HepG2 (cell line): Measurements from ENCODE around the gene FAM170B. TPM values are rescaled to one million over a fixed set of nuclear protein-coding genes. Genes with fewer than 3 reads are reported as not detected.

Source experiments
- ATAC-seq: fragments of 200-7000 bp; cut with Tn5 transposase; 3 replicates; pipeline ENCODE4 v1.9.1; 2020; ENCODE audit warnings: mild to moderate bottlenecking, moderate library complexity
- BruUV-seq: library from RNA; stranded (reverse); fragments of 400-500 nt; replicated peaks from 2 replicates; lab custom pipeline; 2021; lab: Mats Ljungman, UMichigan
- CTCF ChIA-PET: fragments of 300-600 bp; formaldehyde crosslinking; extraction: SDS; loops from one replicate; lab custom pipeline; 2021; ENCODE audit warnings: low total read pairs, inconsistent platforms, low intra/inter-chr PET ratio; lab: Yijun Ruan, JAX
- POLR2A ChIA-PET: fragments of 350-600 bp; sonication (Branson Sonifier 250); formaldehyde crosslinking; loops from one replicate; lab custom pipeline; 2020; ENCODE audit warnings: antibody characterized with exemption, inconsistent platforms; lab: Yijun Ruan, JAX
- DNase-seq: peaks from one replicate; pipeline ENCODE4 v3.0.0-alpha.2; 2015; ENCODE audit warnings: low spot score
- FAIRE-seq: peaks from 3 replicates; lab custom pipeline; 2011; peaks lifted over from hg19 to GRCh38; lab: Jason Lieb, UNC
- H2AFZ ChIP-seq: one replicate; pipeline ENCODE4 v1.6.1; 2011; ENCODE audit warnings: low read length, inconsistent platforms
- H3K27ac ChIP-seq: fragments of 300-600 bp; 3 replicates; pipeline ENCODE4 v1.8.0; 2011; ENCODE audit warnings: mixed run types, mild to moderate bottlenecking, mixed read lengths, low read length, inconsistent platforms; ENCODE audit not compliant: insufficient read depth; ENCODE audit errors: extremely low read length
- H3K27me3 ChIP-seq, 2 experiments: fragments of 200-600 bp in 1 of 2; 2 replicates in 1 of 2; 3 replicates in 1 of 2; pipeline versions ENCODE4 v1.6.0 to v1.8.0; 2011; ENCODE audit warnings: low read length in 2 of 2, mild to moderate bottlenecking in 2 of 2, moderate library complexity in 2 of 2, inconsistent platforms in 1 of 2; ENCODE audit not compliant: insufficient read depth in 2 of 2, control insufficient read depth in 1 of 2
- H3K36me3 ChIP-seq, 2 experiments: fragments of 200-600 bp in 1 of 2; replicated peaks in 1 of 2; 2 replicates in 1 of 2; 3 replicates in 1 of 2; pipeline versions ENCODE4 v1.5.1 to v1.8.0; 2011; ENCODE audit warnings: low read length in 2 of 2, inconsistent platforms in 1 of 2; ENCODE audit not compliant: insufficient read depth in 2 of 2, control insufficient read depth in 1 of 2
- H3K4me1 ChIP-seq: 2 replicates; pipeline ENCODE4 v1.5.1; 2012; ENCODE audit warnings: low read length, inconsistent platforms; ENCODE audit not compliant: insufficient read depth
- H3K4me2 ChIP-seq: 2 replicates; pipeline ENCODE4 v1.6.0; 2011; ENCODE audit warnings: low read depth, low read length, inconsistent platforms
- H3K4me3 ChIP-seq, 3 experiments: fragments of 200-600 bp in 1 of 3; sonication (generic), shearing (Covaris generic) in 1 of 3; replicated peaks in 1 of 3; 2 replicates each; pipeline ENCODE4 v1.5.1; 2011 to 2016; ENCODE audit warnings: low read length in 3 of 3, inconsistent platforms in 2 of 3, low read depth in 2 of 3, mild to moderate bottlenecking in 2 of 3, control low read depth in 1 of 3, mixed read lengths in 1 of 3; ENCODE audit not compliant: insufficient read depth in 1 of 3
- H3K79me2 ChIP-seq: one replicate; pipeline ENCODE4 v1.6.1; 2011; ENCODE audit warnings: low read length, inconsistent platforms; ENCODE audit not compliant: insufficient read depth
- H3K9ac ChIP-seq: 2 replicates; pipeline ENCODE4 v1.6.0; 2011; ENCODE audit warnings: mild to moderate bottlenecking, low read depth, low read length, inconsistent platforms; ENCODE audit not compliant: insufficient read depth
- H3K9me3 ChIP-seq: 2 replicates; pipeline ENCODE4 v1.5.1; 2012; ENCODE audit warnings: mild to moderate bottlenecking, low read length
- H4K20me1 ChIP-seq: 2 replicates; pipeline ENCODE4 v1.6.0; 2011; ENCODE audit warnings: inconsistent platforms, mild to moderate bottlenecking, low read length, moderate library complexity; ENCODE audit not compliant: insufficient read depth
- ELF4 ChIP-seq: sonication (generic); formaldehyde crosslinking; IDR thresholded peaks from 2 replicates; pipeline ENCODE4 v1.5.0; 2020; ENCODE audit warnings: missing genetic modification reagents, mild to moderate bottlenecking, moderate library complexity, borderline replicate concordance
- MAF1 ChIP-seq: sonication (generic); formaldehyde crosslinking; IDR thresholded peaks from 2 replicates; pipeline ENCODE4 v1.5.0; 2020; ENCODE audit warnings: missing genetic modification reagents, borderline replicate concordance
- MAX ChIP-seq: IDR thresholded peaks from 2 replicates; pipeline ENCODE4 v1.6.1; 2012; ENCODE audit warnings: inconsistent platforms
- NFYC ChIP-seq: IDR thresholded peaks from 2 replicates; pipeline ENCODE4 v1.6.1; 2016; ENCODE audit warnings: missing genetic modification reagents, missing compliant biosample characterization
- POLR2AphosphoS2 ChIP-seq: IDR thresholded peaks from 2 replicates; pipeline ENCODE4 v1.6.1; 2011; ENCODE audit warnings: low read depth, low read length, improper control_type of control experiment
- ZBTB4 ChIP-seq: sonication (generic); formaldehyde crosslinking; IDR thresholded peaks from 2 replicates; pipeline ENCODE4 v1.4.0; 2020; ENCODE audit warnings: missing genetic modification reagents, mild to moderate bottlenecking, borderline replicate concordance
- ZMAT3 ChIP-seq: sonication (generic); formaldehyde crosslinking; conservative IDR thresholded peaks from 2 replicates; pipeline ENCODE4 v1.7.0; 2021; ENCODE audit warnings: missing genetic modification reagents
- ZNF567 ChIP-seq: sonication (generic); formaldehyde crosslinking; IDR thresholded peaks from 2 replicates; pipeline ENCODE4 v1.8.1; 2023; ENCODE audit warnings: mild to moderate bottlenecking, missing genetic modification reagents, borderline replicate concordance
- ZNF569 ChIP-seq: sonication (generic); formaldehyde crosslinking; IDR thresholded peaks from 2 replicates; pipeline ENCODE4 v1.5.0; 2020; ENCODE audit warnings: mild to moderate bottlenecking, missing genetic modification reagents, moderate library complexity, borderline replicate concordance
- ZNF746 ChIP-seq: sonication (generic); formaldehyde crosslinking; IDR thresholded peaks from 2 replicates; pipeline ENCODE4 v1.8.0; 2022; ENCODE audit warnings: mild to moderate bottlenecking, missing genetic modification reagents
- ZNF749 ChIP-seq: sonication (generic); formaldehyde crosslinking; IDR thresholded peaks from 2 replicates; pipeline ENCODE4 v1.8.0; 2022; ENCODE audit warnings: mild to moderate bottlenecking, missing genetic modification reagents, moderate library complexity, borderline replicate concordance
- ZNF768 ChIP-seq: sonication (generic); formaldehyde crosslinking; IDR thresholded peaks from 2 replicates; pipeline ENCODE4 v1.4.0; 2020; ENCODE audit warnings: missing genetic modification reagents
- ZNF782 ChIP-seq: sonication (generic); formaldehyde crosslinking; IDR thresholded peaks from 2 replicates; pipeline ENCODE4 v1.4.0; 2020; ENCODE audit warnings: missing genetic modification reagents, mild to moderate bottlenecking, borderline replicate concordance
- WGBS: methylation state at CpG from one replicate; pipeline ENCODE4 v1.1.6; 2017; ENCODE audit warnings: low lambda C conversion rate; 5-methylcytosine and 5-hydroxymethylcytosine counted together
- in situ Hi-C: cut with HindIII; loops from 2 replicates; pipeline ENCODE4 v1.10.0; 2017; ENCODE audit warnings: low pct_unique_long_range_greater_than_20kb; ENCODE audit not compliant: extremely low pct_ligation_motif_present
- intact Hi-C: fragments of 100-400 bp; cut with micrococcal nuclease; formaldehyde crosslinking; loops from one replicate; pipeline ENCODE4 v1.10.0; 2022; ENCODE audit not compliant: unreplicated experiment
- polyA plus RNA-seq, 8 experiments: library from polyadenylated mRNA; depleted of rRNA in 3 of 8; stranded (reverse) in 7 of 8; unstranded in 1 of 8; fragments of >200 nt; fragmentation: Illumina TruSeq in 4 of 8; extraction: Trizol in 4 of 8; gene quantifications; 2 replicates each; pipeline versions ENCODE4 v1.2.1 to v1.2.3, GENCODE V29; 2011 to 2016; ENCODE audit warnings: low read depth in 4 of 8, missing spikeins in 1 of 8, mixed read lengths in 1 of 8; ENCODE audit not compliant: insufficient read depth in 1 of 8
- total RNA-seq, 5 experiments: library from RNA; depleted of rRNA; stranded (reverse); fragments of >200 nt; fragmentation: Illumina TruSeq; extraction: Trizol; gene quantifications; 2 replicates each; pipeline ENCODE4 v1.2.3, GENCODE V29; 2016; ENCODE audit warnings: low read depth in 1 of 5
- TF ChIP-seq, protein P1 (sequence below): sonication (generic); formaldehyde crosslinking; IDR thresholded peaks from 2 replicates; pipeline ENCODE4 v1.9.0; 2021; ENCODE audit warnings: missing genetic modification reagents, borderline replicate concordance
- TF ChIP-seq, protein P2 (sequence below): fragments of 450-650 bp; IDR thresholded peaks from 2 replicates; pipeline ENCODE4 v1.6.1; 2016

Gene FAM170B
- total and polyA plus RNA-seq, 2 of the 13 experiments (the other 11 are each of a cell fraction or from before 2014, with no cell fraction given): not detected

DNA sequence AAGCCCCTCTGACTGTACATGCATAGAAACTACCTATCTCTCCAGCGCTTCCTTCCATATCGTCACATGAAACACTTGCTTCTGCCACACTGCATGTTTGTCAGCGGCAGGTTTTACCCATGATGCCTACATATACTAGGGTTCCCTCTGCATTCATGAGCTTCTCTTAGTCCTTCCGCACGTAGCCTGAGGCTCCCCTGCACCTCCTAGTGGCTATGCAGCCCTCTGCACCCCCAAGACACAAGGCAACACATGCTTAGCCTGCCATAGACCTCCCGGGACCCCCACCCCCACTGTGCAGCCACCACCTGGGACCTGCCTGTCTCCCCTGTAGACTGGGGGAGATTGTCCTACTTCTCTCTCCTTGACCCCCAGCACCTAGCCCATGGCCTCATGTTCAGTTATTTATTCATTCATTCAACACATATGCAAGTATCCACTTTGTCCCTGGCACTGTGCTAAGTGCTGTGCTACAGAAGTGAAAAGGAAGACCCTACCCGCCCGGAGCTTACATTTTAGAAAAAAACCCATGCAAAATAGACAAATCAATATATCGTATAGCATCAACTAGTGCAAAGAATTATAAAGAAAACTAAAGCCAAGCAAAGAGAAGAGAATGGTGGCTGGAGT, 30.9 kb upstream of the FAM170B start (continued):
- no peak for TF ChIP-seq ZBTB4
- no peak for TF ChIP-seq NFYC (CRISPR knock-in tag)
- TF ChIP-seq MAX: no peak
- no peak for TF ChIP-seq ZNF569 (CRISPR knock-in tag)
- no peak for TF ChIP-seq POLR2AphosphoS2
- no peak for TF ChIP-seq ZNF746 (CRISPR knock-in tag)

GRCh38 chr10:49163741-49164140, 29.9 kb upstream of the FAM170B start:
- intact Hi-C loops: loop anchor here (1.0 kb wide), 1 partner anchor 187 kb away; no protein-coding TSS in a partner anchor
- no TSS peak for BruUV-seq
- POLR2A ChIA-PET: no interaction called here
- FAIRE-seq (no peak), ATAC-seq (no peak), DNase-seq (no peak)
- 41% methylated on average over 4 of the region's 4 CpGs for WGBS
- Histone ChIP-seq H3K36me3 (no peaks in the 10 kb centered on the region), H3K4me1 (no peaks in the 10 kb centered on the region), H2AFZ (no peak overlapping the region), H3K27ac (no peak overlapping the region), H3K4me2 (no peak overlapping the region), H3K4me3 (no peak overlapping the region), H3K9ac (no peak overlapping the region), H3K79me2 (no peaks in the 10 kb centered on the region), H3K27me3 (no peaks in the 10 kb centered on the region; a peak in 1 of 5 replicates), H4K20me1 (no peaks in the 10 kb centered on the region), H3K9me3 (no peaks in the 10 kb centered on the region)
- in situ Hi-C loops: loop anchor here (10.0 kb wide), 2 partner anchors 279 to 509 kb away; no protein-coding TSS in a partner anchor
- CTCF ChIA-PET: interaction anchor here (1.0 kb wide), 1 partner anchor 163 kb away, joined by 4 read pairs; no protein-coding TSS in a partner anchor
- no peak for TF ChIP-seq ZMAT3 (CRISPR knock-in tag)
- no peak for TF ChIP-seq ZNF782 (CRISPR knock-in tag)
- TF ChIP-seq, protein P1, sequence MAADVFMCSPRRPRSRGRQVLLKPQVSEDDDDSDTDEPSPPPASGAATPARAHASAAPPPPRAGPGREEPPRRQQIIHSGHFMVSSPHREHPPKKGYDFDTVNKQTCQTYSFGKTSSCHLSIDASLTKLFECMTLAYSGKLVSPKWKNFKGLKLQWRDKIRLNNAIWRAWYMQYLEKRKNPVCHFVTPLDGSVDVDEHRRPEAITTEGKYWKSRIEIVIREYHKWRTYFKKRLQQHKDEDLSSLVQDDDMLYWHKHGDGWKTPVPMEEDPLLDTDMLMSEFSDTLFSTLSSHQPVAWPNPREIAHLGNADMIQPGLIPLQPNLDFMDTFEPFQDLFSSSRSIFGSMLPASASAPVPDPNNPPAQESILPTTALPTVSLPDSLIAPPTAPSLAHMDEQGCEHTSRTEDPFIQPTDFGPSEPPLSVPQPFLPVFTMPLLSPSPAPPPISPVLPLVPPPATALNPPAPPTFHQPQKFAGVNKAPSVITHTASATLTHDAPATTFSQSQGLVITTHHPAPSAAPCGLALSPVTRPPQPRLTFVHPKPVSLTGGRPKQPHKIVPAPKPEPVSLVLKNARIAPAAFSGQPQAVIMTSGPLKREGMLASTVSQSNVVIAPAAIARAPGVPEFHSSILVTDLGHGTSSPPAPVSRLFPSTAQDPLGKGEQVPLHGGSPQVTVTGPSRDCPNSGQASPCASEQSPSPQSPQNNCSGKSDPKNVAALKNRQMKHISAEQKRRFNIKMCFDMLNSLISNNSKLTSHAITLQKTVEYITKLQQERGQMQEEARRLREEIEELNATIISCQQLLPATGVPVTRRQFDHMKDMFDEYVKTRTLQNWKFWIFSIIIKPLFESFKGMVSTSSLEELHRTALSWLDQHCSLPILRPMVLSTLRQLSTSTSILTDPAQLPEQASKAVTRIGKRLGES: no peak
- no peak for TF ChIP-seq ZNF749 (CRISPR knock-in tag)
- TF ChIP-seq ELF4 (CRISPR knock-in tag): no peak
- no peak for TF ChIP-seq MAF1 (CRISPR knock-in tag)
- no peak for TF ChIP-seq ZNF768 (CRISPR knock-in tag)
- TF ChIP-seq, protein P2, sequence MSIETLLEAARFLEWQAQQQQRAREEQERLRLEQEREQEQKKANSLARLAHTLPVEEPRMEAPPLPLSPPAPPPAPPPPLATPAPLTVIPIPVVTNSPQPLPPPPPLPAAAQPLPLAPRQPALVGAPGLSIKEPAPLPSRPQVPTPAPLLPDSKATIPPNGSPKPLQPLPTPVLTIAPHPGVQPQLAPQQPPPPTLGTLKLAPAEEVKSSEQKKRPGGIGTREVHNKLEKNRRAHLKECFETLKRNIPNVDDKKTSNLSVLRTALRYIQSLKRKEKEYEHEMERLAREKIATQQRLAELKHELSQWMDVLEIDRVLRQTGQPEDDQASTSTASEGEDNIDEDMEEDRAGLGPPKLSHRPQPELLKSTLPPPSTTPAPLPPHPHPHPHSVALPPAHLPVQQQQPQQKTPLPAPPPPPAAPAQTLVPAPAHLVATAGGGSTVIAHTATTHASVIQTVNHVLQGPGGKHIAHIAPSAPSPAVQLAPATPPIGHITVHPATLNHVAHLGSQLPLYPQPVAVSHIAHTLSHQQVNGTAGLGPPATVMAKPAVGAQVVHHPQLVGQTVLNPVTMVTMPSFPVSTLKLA: no peak
- no peak for TF ChIP-seq ZNF567 (CRISPR knock-in tag)
